ENCODE data around the gene SERINC5. TPM values are rescaled to one million over a fixed set of nuclear protein-coding genes. Genes with fewer than 3 reads are reported as not detected.
"Not testable (repeated sequence)": the region's sequence is repeated elsewhere in the genome, so short reads cannot be mapped to it uniquely, and the experiment has no call there.

Gene SERINC5
- total RNA-seq, 4 donors from 2014 or later = 6.5 to 9.3 (median 8.8) TPM

GRCh38 chr5:80208381-80208780 is 47.5 kb downstream of the SERINC5 start:
- no peak overlapping the region for H3K4me3 ChIP-seq
- no peak for ATAC-seq
- H3K27me3 ChIP-seq = no peaks in the 10 kb centered on the region
- no peak for TF ChIP-seq POLR2A (IDR thresholded peaks at IDR 0.05)
- no peak overlapping the region for H3K27ac ChIP-seq
- WGBS, 2 donors (ENCODE audit: low coverage in 1 of 2) = 73 to 77% methylated on average over 3 to 4 of the region's 4 CpGs
- H3K4me1 ChIP-seq = peaks cover 0 to 4% (median 0%) of the 10 kb centered on the region in 3 donors
- H3K9me3 ChIP-seq = no peaks in the 10 kb centered on the region
- no peaks in the 10 kb centered on the region for H3K36me3 ChIP-seq

GRCh38 chr5:80207832-80208231 is 48.0 kb downstream of the SERINC5 start:
- H3K36me3 ChIP-seq = peaks cover 0 to 1% of the 10 kb centered on the region in 2 donors
- no peaks in the 10 kb centered on the region for H3K27me3 ChIP-seq
- TF ChIP-seq POLR2AphosphoS5 (IDR thresholded peaks at IDR 0.05) (no peak), POLR2A (IDR thresholded peaks at IDR 0.05) (no peak), EP300 (IDR thresholded peaks at IDR 0.05) (no peak), CTCF (IDR thresholded peaks at IDR 0.05) (no peak)
- H3K4me3 ChIP-seq = no peak overlapping the region
- H3K9me3 ChIP-seq = no peaks in the 10 kb centered on the region
- H3K4me1 ChIP-seq = peaks cover 0 to 4% (median 0%) of the 10 kb centered on the region in 3 donors
- no peak for ATAC-seq
- WGBS, 2 donors (ENCODE audit: low coverage in 1 of 2) = 89% methylated on average over 3 to 4 of the region's 4 CpGs
- H3K27ac ChIP-seq = no peak overlapping the region

GRCh38 chr5:80206282-80206681 is 49.6 kb downstream of the SERINC5 start:
- TF ChIP-seq EP300 (IDR thresholded peaks at IDR 0.05) = no peak
- ATAC-seq = no peak
- peak overlapping the region in 1 of 4 donors; percentile 4 for H3K27ac ChIP-seq
- H3K4me1 ChIP-seq = peaks cover 0 to 4% (median 0%) of the 10 kb centered on the region in 3 donors
- peaks cover 0 to 13% of the 10 kb centered on the region in 2 donors for H3K36me3 ChIP-seq
- no peak overlapping the region for H3K4me3 ChIP-seq
- WGBS, 2 donors (ENCODE audit: low coverage in 1 of 2) = 74 to 88% methylated on average over 4 of the region's 4 CpGs
- H3K27me3 ChIP-seq = no peaks in the 10 kb centered on the region
- H3K9me3 ChIP-seq = no peaks in the 10 kb centered on the region

GRCh38 chr5:80205846-80206245 is 50.0 kb downstream of the SERINC5 start:
- H3K27ac ChIP-seq = peak overlapping the region in 1 of 4 donors; percentile 4
- TF ChIP-seq CTCF (IDR thresholded peaks at IDR 0.05) = no peak
- TF ChIP-seq POLR2AphosphoS5 (IDR thresholded peaks at IDR 0.05) = no peak
- TF ChIP-seq POLR2A (IDR thresholded peaks at IDR 0.05) = no peak
- TF ChIP-seq EP300 (IDR thresholded peaks at IDR 0.05) = no peak
- H3K27me3 ChIP-seq = no peaks in the 10 kb centered on the region
- H3K4me1 ChIP-seq = peaks cover 0 to 4% (median 0%) of the 10 kb centered on the region in 3 donors
- WGBS, 2 donors (ENCODE audit: low coverage in 1 of 2) = 87% methylated on average over 4 of the region's 4 CpGs; no CpG with 5 or more reads in 1 of the 2 donors
- peaks cover 0 to 17% of the 10 kb centered on the region in 2 donors for H3K36me3 ChIP-seq
- H3K9me3 ChIP-seq = no peaks in the 10 kb centered on the region
- no peak overlapping the region for H3K4me3 ChIP-seq
- ATAC-seq = no peak

GRCh38 chr5:80204808-80205614 is 50.8 kb downstream of the SERINC5 start:
- Histone ChIP-seq H3K27ac (no peak overlapping the region), H3K4me1 (peaks cover 0 to 4% (median 0%) of the 10 kb centered on the region in 3 donors), H3K9me3 (no peaks in the 10 kb centered on the region)

GRCh38 chr5:80201763-80202162 is 54.1 kb downstream of the SERINC5 start:
- ATAC-seq, H3K4me3 ChIP-seq, H3K9me3 ChIP-seq, H3K27ac ChIP-seq, H3K27me3 ChIP-seq, H3K4me1 ChIP-seq: not testable (repeated sequence)
- peaks cover 0 to 24% of the 10 kb centered on the region in 2 donors for H3K36me3 ChIP-seq
- WGBS, 2 donors (ENCODE audit: low coverage in 1 of 2) = 91 to 100% methylated on average over 4 of the region's 7 CpGs

More at GRCh38 chr5:80204808-80205614, 50.8 kb downstream of the SERINC5 start:
- 52 to 72% methylated on average over 3 to 9 of the region's 10 CpGs for WGBS, 2 donors (ENCODE audit: low coverage in 1 of 2)
- Histone ChIP-seq H3K4me3 (no peak overlapping the region), H3K27me3 (no peaks in the 10 kb centered on the region), H3K36me3 (peaks cover 0 to 20% of the 10 kb centered on the region in 2 donors)
- no peak for ATAC-seq
- TF ChIP-seq POLR2AphosphoS5 (IDR thresholded peaks at IDR 0.05) (no peak), POLR2A (IDR thresholded peaks at IDR 0.05) (no peak), CTCF (IDR thresholded peaks at IDR 0.05) (no peak), EP300 (IDR thresholded peaks at IDR 0.05) (no peak)

Data from gastroesophageal sphincter (tissue), 4 donors.